Measurements from ENCODE around the gene GPC2.

Gene GPC2

DNA sequence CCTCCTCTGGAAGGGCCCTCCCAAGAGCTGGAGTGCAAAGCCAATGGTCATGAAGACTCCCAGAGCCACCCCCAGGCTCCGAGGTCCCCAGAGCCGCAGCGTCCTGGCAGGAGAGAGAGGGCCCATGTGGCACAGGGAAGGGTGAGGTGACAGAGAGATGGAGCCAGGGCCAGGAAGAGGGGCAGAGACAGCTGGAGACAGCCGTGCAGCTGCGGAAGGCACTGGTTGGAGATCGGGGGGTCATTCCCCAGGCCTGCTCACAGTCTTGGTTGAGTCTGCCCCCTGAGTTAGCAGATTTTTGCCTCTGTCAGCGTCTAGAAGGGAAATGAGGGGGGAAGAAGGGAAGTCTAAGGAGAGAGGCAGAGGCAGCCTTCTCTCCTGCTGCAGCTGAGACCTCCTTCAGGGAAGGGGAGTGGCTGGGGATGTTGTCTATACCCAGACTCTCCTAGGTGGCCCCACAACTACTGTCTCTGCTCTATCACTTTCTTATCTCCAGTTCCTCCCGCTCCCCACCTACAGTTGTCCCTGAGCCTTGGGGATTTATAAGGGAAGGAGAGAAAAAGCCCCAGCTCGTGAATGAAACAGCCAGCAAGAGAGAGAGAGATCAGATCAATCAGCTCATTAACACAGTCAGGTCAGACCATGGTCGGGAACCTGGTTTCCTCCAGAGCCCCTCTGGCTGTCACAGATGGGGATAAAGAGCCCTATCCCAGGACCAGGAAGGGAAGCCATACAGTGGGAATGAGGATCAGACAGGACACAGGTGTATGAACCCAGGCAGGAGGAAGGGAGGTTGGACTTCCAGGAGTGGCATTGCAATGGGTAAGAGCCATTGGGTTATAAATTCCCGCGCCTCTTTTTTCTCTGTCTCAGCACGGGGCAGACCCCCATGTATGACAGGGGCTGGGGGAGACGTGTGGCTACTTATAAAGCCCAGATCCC lies 9.9 kb downstream of the GPC2 start:
- DNase-seq: no peak

DNA sequence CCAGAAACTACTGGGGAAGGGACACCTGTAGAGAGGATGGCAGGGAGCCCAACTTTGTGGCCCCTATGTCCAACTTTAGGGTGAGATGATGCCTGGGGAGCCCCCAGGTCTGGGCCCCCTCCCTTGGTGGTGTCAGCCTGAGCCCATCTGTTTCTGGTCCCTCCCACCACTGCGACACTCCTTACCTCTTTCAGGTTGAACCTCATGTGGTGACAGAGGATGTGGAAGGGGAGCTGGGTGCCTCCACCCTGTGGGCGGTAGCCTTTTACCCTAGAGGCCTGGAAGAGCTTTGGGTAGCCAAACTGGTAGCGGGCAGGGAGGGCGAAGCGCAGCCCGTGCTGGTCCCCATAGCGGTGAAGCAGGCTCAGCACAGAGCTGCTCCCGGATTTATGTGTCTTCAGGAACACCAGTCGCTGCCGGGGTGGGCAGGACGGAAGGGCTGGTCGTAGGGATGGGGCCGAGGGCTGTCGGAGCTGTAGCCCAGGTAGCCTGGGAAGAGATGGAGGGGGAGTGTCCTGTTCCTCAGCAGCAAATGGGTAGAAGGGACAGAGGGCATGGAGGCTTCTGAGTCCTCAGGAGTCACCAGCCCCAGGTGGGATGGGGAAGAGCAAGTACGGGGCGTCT lies 10.8 kb downstream of the GPC2 start:
- no peak for DNase-seq

DNA sequence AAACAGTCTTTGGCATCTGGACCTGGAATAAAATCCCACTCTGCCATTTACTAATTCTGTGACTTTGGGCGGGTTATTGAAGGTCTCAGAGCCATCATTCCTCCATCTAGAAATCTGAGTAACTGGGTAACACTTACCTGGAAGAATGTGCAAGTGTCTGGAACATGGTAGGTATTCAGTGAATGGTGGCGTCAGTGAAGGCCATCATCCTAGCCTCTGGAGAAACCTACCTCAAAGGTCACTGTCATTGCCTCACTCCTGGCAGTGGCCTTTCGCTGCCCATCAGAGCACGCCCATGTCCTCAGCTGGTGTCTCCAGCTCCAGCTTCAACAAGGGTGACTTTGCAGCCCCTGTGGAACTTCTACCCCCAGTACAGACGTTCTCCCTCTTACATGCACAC lies 13.3 kb downstream of the GPC2 start:
- no peak for DNase-seq

DNA sequence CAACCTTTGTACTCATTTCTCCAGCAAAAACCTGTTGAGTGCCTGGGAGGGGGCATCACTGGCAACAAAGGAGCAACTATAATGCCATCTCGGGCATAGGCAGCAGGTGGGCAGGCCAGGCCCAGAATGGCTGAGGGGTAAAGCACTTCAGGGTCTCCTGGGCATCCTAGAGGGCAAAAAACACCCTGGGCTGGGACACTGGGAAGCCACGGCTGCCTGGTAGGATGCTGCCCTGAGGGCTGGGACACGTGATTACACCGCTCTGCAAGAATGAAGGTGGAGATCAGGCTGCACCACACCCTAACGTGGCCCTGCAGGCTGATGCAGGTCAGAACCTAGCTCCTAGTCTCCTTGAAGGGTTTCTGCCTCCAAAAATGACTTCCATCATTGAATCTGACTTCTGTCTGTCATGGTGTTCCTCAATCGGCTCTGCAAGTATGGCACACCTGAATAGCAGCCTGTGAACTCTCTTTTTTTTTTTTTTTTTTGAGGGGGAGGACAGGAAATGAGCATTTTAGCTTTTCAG lies 14.1 kb downstream of the GPC2 start:
- no peak for DNase-seq

DNA sequence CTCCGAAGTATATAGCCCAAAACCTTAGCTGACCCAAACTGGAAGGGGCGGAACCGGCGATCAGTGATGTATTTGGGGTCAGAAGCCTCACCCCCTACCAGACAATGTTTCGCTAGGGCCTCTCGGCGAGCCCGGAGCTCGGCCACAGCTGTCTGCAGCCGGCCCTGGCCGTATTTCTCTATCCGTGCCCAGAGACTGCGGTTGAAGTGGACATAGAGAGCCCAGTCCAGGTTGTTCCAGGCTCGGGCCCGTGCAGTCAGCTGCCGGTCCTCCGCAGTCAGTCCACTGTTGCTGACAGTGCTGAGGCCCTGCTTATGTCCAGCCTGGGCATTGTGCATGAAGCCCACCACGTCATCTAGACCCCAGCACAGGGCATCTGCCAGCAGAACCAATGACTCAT lies 17.1 kb downstream of the GPC2 start:
- DNase-seq: no peak

DNA sequence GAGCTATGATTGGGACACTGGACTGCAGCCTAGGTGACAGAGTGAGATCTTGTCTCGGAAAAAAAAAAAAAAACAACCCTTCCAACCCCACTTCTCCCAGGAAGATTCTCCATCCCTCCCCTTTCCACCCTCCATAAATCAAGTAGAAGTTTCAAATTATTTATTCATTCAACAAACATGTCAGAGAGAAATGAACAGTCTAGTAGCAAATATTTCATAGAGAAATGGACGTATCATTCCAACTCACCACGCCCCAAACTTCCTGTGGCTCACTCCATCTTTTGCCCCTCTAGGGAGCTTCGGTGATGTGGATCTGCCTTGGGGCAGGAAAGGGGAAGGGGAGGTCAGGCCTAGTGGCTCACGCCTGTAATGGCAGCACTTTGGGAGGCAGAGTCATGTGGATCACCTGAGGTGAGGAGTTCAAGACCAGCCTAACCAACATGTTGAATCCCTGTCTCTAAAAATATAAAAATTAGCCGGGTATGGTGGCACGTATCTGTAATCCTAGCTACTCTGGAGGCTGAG lies 18.0 kb downstream of the GPC2 start:
- no peak for DNase-seq

DNA sequence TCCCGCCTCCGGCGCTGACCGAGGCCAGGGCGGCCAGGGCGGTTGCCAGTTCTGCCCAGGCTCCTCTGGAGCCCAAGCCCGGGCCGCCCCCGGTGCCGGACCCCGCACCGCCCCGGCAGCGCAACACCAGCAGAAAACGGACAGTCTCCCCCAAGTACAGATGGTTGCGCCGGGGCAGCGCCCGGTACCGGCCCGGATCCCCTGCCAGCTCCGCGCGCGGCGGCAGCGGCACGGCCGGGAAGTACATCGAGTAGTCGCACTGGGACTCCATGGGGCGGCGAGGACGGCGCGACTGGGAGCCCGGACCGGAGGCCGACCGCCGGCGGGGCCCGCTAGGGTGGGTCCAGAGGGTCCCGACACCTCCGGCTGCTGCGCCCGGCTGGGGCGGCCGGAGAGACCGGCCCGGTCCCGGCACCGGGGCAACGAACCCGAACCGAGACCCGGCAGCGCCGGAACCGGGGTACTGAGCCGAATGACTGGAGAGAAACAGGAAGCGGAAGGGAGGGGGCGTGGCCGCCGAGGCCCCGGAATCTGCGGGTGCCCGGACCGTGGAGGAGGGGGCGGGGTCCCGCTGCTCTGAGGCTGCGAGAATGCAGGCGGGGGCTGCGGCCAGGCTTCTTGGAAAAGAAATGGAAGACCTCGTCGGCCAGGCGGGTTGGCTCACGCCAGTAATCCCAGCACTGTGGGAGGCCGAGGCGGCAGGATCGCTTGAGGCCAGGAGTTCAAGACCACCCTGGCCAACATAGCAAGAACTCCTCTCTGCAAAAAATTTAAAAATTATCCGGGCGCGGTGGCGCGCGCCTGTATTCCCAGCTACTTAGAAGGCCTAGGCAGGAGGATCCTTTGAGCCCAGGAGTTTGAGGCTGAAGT lies 18.7 kb downstream of the GPC2 start, which contains the start of gene TRAPPC14:
TSS of gene TRAPPC14 (minus strand) at position 495 of the 870 bp plus-strand sequence. CDS start at position 271, 224 bp downstream.
- no peak for DNase-seq

DNA sequence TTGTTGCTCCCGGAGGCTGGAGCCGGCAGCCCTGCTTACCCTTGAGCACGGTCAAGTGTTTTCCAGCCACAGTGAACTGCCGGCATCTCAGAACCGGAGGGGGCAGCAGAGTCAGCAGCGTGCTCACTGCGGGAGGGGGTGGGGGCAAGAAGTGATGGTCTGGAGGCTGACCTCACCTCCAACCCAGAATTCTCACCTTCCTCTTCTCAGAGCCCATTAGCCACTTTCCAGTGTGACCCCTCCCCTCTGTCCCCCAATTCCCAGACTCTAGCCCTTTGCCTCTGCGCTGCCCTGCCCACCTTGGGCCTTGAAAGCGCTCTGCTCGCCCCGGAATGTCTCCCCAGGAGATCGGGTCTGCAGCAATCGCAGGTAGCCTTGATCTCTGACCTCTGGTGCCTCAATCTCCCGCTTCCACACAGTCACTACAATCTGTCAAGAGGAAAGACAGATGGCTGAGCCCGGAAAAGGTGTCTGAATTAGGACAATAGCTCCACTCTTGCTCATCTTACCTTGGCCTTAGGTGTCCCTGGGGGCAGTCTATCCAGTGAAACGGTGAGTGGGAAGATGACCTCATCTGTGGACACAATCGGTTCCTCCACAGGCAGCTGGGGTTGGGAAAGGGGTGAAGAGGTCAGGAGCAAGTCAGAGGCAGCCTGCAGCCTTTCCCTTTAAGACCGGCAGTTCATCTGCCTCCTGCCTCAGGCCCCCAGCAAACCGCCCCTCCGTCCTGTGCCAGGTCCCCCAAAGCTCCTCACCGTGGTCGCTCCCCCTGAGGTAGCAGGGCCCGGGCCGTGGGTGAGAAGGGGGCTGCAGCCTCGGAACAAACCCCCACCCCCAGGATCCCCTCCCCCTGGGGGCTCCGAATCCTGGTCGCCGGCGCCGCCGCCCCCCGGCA lies 19.6 kb downstream of the GPC2 start:
- DNase-seq: no peak

DNA sequence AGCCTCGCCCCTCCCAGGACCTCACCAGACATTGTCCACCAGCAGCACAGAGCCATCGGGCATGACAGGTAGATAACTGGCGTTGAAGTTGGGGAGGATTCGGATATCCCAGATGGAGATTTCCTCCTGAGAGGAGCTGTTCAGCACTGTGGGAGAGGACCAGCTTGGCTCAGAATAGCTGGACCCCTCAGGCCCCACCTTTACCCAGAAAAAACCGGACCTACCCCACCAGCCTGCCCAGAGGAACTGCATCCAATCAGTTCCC lies 20.2 kb downstream of the GPC2 start:
- DNase-seq: no peak

DNA sequence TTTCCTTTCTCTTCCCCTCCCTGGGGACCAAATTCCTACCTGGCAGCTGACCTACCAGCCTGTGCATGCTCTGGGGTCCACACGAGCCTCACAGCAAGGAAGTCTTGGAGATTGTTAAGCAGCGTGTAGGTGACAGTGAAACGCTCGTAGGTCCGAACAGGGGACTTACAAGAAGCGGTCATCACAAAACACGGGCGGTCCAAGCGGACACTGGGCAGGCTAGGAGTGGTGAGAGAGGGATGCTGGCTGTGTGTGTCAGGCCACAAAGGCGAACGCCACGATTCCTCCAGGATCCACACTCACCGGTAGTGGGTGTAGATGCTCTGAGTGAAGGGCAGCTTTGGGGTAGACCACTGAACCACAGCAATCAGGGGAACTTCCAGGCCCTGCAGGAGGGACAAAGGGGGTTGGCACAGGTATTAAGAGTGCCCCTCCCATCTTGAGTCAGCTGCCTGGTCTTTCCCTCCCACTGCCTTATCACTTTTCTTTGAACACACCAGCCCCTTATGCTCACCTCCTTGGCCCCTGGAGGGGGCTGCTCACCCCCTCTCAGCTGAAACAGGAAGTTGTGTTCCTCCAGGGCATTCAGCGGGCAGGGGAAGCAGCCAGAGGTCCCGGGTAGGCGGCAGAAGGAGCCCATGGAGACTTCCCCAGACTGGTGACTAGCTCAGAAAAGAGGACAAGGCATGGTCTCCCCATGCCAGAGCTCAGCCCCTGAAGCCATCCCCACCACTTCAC lies 20.7 kb downstream of the GPC2 start:
- no peak for DNase-seq

DNA sequence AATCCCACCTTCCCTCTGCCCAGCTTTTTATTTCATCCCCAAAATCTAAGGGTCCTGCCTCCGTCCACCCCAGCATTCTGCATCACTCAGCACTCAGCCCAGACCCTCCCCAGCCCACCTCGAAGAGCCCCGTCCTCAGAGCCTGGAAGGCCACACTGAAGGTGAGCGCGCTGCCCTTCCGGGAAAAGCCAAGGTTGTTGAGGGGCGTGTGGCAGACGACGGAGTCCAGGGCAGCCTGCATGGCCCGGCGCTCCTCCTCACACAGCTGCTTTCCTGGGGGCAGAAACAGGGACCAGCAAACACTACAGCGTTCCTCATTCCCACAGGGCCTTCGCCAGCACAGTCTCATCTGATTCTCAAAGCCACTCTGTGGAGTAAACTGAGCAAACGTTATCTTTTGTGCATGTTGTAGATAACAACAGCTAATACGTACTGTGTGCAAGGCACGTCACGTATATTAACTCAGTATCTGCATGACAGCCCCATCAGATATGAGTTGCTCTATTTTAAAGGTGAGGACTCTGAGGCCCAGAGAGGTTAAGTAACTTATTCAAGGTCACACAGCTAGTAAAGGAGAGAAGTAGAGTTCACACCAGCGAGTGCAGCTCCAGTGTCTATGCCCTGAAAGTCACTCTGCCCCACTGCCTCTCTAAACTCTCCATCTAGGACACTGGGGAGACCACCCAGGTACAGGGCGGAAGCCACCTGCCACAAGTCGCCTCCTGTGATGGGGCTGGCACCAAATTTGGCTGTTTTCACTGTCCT lies 21.4 kb downstream of the GPC2 start:
- DNase-seq: no peak

DNA sequence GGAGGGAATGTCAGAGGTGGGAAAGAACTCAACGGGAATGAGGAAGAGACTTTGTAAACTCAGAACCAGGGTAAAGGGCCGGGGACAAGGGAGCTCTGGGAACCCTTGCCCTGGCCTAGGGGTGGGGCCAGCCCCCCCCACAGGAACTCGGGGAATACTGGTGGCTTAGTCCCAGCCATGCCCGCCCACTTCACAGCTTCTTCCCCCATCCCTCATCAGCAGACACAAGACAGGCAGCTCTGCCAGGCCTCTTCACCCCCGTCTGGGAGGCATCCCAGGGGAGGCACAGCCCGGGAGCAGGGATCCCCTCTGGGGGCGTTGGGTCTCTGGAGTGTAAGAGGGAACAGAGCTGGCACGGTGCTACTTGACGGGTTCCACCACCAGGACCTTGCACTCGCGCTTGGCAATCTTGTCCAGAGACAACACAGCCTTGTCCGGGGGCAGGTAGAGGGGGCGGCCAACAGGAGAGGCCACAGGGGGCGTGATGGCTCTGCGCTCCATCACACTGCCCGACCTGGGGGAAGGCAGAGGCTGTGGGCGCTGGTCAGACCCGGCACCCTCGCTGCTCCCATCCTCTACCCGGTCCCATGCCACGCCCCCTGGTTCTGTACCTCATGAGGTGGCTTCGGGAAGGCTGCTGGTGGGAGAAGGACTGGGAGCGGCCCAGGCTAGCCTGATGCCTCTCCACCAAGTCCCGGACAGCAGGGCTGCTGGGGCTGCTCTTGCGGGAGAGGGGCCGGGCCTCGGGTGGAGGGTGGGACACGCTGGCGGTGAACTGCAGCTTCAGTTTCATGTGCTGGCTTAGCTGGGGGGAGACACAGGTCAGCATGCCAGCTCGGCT lies 22.3 kb downstream of the GPC2 start:
- DNase-seq: no peak

DNA sequence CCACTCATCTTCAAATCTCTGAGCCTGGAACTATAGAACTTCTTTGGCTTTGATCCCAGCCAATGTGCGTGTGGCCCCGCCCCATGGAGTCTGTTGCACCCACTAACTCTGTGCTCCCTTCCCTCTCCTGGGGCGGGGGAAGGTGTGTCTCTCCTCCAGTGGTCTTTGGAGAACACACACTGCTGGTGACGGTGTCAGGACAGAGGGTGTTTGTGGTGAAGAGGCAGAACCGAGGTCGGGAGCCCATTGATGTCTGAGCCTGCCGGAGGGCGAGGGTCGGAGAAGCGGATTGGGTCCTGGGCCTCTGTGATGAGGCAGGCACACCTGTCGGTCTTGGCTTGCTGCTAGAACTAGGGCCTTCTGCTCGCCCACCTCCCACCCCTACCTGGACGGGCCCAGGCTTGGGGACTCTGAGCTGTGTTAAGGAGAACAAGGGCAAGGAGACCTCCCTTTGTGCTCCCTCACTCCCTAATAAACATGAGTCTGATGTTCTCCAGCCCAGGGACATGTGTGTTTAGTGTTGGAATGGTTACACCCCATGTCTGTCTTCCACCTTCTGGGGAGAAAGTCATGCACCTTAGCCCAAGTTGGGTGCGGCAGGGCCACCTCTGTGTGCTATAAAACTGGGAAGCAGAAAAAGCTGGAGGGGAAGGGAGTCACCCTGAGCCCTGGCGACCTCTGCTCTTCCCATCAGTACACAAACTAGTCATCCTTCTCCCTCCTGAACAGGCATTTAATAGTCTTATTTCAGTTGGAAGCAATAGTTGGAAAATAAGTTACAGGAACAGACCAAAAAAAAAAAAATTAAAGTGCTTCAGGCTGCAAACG lies 23.3 kb downstream of the GPC2 start:
- no peak for DNase-seq

DNA sequence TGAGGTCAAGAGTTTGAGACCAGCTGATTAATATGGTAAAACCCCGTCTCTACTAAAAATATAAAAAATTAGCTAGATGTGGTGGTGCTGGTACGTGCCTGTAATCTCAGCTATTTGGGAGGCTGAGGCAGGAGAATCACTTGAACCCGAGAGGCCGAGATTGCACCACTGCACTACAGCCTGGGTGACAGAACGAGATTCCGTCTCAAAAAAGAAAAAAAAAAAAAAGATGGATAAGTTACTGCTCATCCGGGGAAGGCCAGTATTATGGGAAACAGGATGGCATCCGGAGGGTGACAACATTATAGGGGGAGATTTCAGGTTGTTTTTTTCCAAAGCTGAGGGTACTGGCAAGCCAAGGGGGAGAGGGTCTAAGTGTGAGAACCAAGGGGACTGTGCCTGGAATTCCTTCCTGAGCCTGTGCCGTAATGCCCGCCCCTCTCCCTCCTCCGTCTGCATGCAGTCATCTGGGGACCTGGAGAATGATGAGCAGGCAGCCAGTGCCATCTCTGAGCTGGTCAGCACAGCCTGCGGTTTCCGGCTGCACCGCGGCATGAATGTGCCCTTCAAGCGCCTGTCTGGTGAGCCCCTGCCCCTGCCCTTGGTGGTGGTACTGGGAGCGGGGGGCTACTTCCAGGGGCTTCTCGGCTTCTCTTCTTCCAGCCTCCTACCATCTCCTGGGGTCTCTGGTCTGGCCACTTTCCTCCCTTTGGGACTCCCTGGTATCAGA lies 24.1 kb downstream of the GPC2 start:
- DNase-seq: no peak

DNA sequence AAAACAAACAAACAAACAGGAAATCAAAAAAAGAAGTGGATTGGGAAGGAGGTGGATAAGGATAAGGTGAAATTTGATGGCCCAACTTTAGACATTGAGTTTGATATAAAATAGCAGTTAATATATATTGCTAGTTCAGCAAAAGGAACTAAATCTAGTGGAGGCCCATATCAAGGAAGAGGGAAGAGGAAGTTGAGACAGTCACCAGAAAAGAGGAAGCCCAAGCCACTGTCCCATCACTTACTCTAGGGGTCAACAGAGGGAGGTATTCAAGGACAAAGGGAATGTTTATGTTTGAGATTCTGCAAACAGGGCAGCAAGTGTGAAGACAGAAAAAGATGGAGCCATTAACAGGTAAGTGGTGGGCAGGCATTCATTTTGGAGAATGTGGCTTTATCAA lies 24.8 kb downstream of the GPC2 start:
- DNase-seq: no peak

DNA sequence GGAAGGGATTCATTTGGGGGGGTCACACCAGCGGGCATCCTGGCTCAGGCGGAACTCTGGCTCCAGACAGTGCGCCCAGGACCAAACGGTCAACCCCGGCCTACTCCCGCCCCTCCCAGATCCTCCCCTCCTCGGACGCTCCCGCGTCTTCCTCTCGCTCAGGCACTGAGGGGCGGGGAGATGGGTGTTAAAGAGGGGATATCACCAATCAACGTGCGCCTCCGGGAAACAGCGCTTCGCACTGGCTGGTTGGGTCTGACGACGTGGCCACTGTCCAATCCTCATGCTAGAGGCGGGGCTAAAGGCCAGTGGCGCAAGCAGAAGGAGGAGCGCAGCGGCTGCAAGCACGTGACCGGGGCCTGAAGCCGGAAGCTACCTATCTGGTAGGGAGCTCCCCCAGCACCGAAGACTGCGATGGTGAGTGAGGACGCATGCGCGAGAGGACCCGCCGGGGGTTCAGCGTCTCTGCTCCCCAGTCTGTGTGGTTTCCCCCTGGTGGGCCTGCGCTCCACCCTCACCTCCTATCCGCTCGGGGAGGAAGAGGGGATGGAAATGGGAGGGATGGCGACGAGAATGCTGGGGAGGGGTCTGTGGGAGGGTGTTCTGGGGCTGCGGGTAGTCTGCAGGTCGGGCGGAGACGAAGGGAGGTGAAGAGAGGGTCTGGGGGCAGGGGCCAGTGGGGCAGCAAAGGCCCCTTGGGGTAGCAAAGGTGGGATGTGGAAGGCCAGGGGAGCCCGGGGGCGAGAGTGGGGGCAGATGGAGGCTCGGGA lies 28.4 kb downstream of the GPC2 start, which contains the start of gene LAMTOR4:
TSS of gene LAMTOR4 (plus strand) at position 360 of the 770 bp plus-strand sequence. CDS start at position 415, 55 bp downstream.
- peak; percentile 99 for DNase-seq

DNA sequence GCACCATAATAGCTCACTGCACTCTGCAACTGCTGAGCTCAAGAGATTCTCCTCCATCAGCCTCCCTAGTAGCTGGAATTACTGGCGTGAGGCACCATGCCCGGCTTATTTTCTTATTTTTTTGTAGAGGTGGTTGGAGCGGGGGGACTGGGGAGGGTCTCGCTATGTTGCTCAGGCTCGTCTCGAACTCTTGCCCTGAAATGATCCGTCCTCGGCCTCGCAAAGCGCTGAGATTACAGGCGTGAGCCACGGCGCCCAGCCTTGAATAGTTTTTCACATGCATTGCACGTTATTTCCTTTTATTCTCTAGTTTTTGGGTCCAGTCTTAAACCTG lies 29.0 kb downstream of the GPC2 start:
- DNase-seq: no peak
